Upper lobe of left lung (tissue), 4 donors: ENCODE measurements around the gene C2orf76.

Source experiments
- EP300 ChIP-seq, 4 donors: sonication (generic); formaldehyde crosslinking; IDR thresholded peaks; one replicate each; pipeline ENCODE4 v1.5.1; 2017; ENCODE audit warnings: antibody characterized with exemption in 4 of 4, control low read depth in 2 of 4
- POLR2A ChIP-seq, 4 donors: fragments of 450-650 bp; IDR thresholded peaks; one replicate each; pipeline ENCODE4 v1.5.1; 2016 to 2017; ENCODE audit warnings: antibody characterized with exemption in 4 of 4, mild to moderate bottlenecking in 2 of 4
- POLR2AphosphoS5 ChIP-seq, 2 donors: sonication (generic); formaldehyde crosslinking; IDR thresholded peaks; one replicate each; pipeline ENCODE4 v1.5.1; 2017; ENCODE audit warnings: antibody characterized with exemption in 2 of 2
- TF ChIP-seq, protein P1 (sequence below), 6 experiments: fragments of 450-650 bp in 4 of 6; fragments of 200-600 bp in 2 of 6; sonication (generic) in 2 of 6; IDR thresholded peaks; one replicate each; pipeline ENCODE4 v1.5.1; 2016 to 2019; ENCODE audit warnings: antibody characterized with exemption in 6 of 6

DNA sequence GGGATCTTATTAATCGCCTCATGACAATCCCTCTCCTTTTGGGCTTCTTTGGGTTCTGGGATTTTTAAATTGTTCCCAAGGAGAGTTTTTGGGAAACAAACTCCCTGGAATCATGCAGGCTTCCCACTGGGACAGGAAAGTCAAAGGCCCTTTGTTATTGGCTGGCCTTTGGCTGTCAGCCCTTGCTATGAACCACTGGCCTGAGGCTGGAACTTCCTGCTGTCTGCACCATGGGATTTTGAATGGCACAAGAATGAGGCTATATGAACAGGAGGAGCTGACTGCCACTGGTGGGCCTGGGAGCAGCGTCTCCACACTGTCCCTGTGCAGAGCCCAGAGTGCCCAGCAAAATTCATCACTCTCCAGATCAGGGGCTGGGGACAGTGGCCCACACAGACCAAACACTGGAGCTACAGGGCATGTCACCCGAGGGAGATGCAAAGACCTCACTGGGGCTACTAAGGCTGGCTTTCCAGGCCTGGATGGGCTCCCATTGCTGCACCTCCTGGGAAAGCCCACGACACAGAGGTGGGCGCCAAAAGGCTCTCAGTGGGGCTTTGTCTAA lies 107.3 kb downstream of the C2orf76 start:
- TF ChIP-seq EP300 (IDR thresholded peaks at IDR 0.05) (no peak), POLR2AphosphoS5 (IDR thresholded peaks at IDR 0.05) (no peak), POLR2A (IDR thresholded peaks at IDR 0.05) (no peak)
- TF ChIP-seq, protein P1, sequence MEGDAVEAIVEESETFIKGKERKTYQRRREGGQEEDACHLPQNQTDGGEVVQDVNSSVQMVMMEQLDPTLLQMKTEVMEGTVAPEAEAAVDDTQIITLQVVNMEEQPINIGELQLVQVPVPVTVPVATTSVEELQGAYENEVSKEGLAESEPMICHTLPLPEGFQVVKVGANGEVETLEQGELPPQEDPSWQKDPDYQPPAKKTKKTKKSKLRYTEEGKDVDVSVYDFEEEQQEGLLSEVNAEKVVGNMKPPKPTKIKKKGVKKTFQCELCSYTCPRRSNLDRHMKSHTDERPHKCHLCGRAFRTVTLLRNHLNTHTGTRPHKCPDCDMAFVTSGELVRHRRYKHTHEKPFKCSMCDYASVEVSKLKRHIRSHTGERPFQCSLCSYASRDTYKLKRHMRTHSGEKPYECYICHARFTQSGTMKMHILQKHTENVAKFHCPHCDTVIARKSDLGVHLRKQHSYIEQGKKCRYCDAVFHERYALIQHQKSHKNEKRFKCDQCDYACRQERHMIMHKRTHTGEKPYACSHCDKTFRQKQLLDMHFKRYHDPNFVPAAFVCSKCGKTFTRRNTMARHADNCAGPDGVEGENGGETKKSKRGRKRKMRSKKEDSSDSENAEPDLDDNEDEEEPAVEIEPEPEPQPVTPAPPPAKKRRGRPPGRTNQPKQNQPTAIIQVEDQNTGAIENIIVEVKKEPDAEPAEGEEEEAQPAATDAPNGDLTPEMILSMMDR (IDR thresholded peaks at IDR 0.05): no peak
